NB4 (cell line): Measurements from ENCODE around the gene EPHA4.

ENCODE experiments used
- MYC ChIP-seq: IDR thresholded peaks from 2 replicates; pipeline ENCODE4 v1.6.1; 2011; ENCODE audit warnings: low read depth, low read length
- POLR2A ChIP-seq: IDR thresholded peaks from 2 replicates; pipeline ENCODE4 v1.6.1; 2011; ENCODE audit warnings: mild to moderate bottlenecking; ENCODE audit not compliant: insufficient read length; ENCODE audit errors: extremely low read depth
- TF ChIP-seq, protein P1 (sequence below): IDR thresholded peaks from one replicate; pipeline ENCODE4 v1.5.1; 2012; ENCODE audit warnings: low read depth, low read length

DNA sequence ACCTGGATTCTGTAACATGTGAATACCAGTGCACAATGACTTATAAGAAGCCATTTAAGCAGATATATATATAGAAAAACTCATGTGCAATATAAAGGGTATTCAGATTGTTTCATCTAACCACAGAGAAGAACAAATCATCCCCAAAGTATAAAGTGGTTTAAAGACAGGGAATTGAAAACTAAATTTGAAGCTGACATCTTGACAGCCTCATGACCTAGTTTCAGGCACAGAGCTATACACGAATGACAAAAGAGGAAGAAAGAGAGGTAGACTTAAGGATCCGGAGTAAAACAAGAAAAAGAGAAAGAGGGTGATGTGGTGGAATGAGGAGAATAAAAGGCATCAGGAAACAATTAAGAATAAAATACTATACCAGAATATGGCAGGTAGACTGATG is 194.5 kb downstream of the EPHA4 start:
- TF ChIP-seq POLR2A: no peak
- TF ChIP-seq, protein P1, sequence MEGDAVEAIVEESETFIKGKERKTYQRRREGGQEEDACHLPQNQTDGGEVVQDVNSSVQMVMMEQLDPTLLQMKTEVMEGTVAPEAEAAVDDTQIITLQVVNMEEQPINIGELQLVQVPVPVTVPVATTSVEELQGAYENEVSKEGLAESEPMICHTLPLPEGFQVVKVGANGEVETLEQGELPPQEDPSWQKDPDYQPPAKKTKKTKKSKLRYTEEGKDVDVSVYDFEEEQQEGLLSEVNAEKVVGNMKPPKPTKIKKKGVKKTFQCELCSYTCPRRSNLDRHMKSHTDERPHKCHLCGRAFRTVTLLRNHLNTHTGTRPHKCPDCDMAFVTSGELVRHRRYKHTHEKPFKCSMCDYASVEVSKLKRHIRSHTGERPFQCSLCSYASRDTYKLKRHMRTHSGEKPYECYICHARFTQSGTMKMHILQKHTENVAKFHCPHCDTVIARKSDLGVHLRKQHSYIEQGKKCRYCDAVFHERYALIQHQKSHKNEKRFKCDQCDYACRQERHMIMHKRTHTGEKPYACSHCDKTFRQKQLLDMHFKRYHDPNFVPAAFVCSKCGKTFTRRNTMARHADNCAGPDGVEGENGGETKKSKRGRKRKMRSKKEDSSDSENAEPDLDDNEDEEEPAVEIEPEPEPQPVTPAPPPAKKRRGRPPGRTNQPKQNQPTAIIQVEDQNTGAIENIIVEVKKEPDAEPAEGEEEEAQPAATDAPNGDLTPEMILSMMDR: no peak
- TF ChIP-seq MYC: no peak
